Measurements from ENCODE around the gene EFCAB5.
A peak's percentile ranks its signal among the peaks of the same experiment; 100 is the strongest.
"Not testable (repeated sequence)": the region's sequence is repeated elsewhere in the genome, so short reads cannot be mapped to it uniquely, and the experiment has no call there.

EFCAB5 gene

GRCh38 chr17:30147860-30148259 is 206.4 kb downstream of the EFCAB5 start:
- H2BK120ac ChIP-seq (ENCODE audit: low read depth, low read length); H3K18ac ChIP-seq (ENCODE audit: low read length); H3K23ac ChIP-seq (ENCODE audit: low read length); H2BK5ac ChIP-seq (ENCODE audit: low read length); H2AK5ac ChIP-seq (ENCODE audit: low read length); H3K4me1 ChIP-seq (ENCODE audit: control insufficient read depth, low read depth, low read length); H3K56ac ChIP-seq (ENCODE audit: low read length); H3K27ac ChIP-seq (ENCODE audit: low read depth, low read length); DNase-seq; H3K36me3 ChIP-seq (ENCODE audit: control insufficient read depth, insufficient read depth, low read length); H3K79me1 ChIP-seq (ENCODE audit: low read length); H3K4ac ChIP-seq (ENCODE audit: low read depth, low read length); H4K5ac ChIP-seq (ENCODE audit: low read length); H2BK15ac ChIP-seq (replicated peaks; ENCODE audit: low read depth); H3K4me2 ChIP-seq (ENCODE audit: low read length); H3K9ac ChIP-seq (ENCODE audit: low read length); H3K27me3 ChIP-seq (ENCODE audit: insufficient read depth, low read length, poor library complexity); H3K79me2 ChIP-seq (ENCODE audit: control insufficient read depth, insufficient read depth, low read length); H4K8ac ChIP-seq (ENCODE audit: low read depth, low read length); H3K4me3 ChIP-seq (ENCODE audit: low read length): not testable (repeated sequence)
- WGBS (ENCODE audit: extremely low coverage, insufficient coverage, low lambda C conversion rate) = no CpG with 5 or more reads among the region's 6 CpGs

GRCh38 chr17:30148376-30148775 is 206.9 kb downstream of the EFCAB5 start:
- Histone ChIP-seq H3K79me1 (ENCODE audit: low read length) (peaks cover 4% of the 10 kb centered on the region), H3K4me2 (ENCODE audit: low read length) (no peak overlapping the region), H3K4me1 (ENCODE audit: control insufficient read depth, low read depth, low read length) (no peaks in the 10 kb centered on the region), H3K79me2 (ENCODE audit: control insufficient read depth, insufficient read depth, low read length) (peaks cover 4% of the 10 kb centered on the region), H3K56ac (ENCODE audit: low read length) (no peak overlapping the region), H2AK5ac (ENCODE audit: low read length) (no peak overlapping the region), H4K5ac (ENCODE audit: low read length) (no peak overlapping the region), H2BK5ac (ENCODE audit: low read length) (no peak overlapping the region), H3K4me3 (ENCODE audit: low read length) (no peak overlapping the region), H3K4ac (ENCODE audit: low read depth, low read length) (no peak overlapping the region), H3K18ac (ENCODE audit: low read length) (no peak overlapping the region), H3K36me3 (ENCODE audit: control insufficient read depth, insufficient read depth, low read length) (no peaks in the 10 kb centered on the region), H3K9ac (ENCODE audit: low read length) (no peak overlapping the region), H3K27me3 (ENCODE audit: insufficient read depth, low read length, poor library complexity) (no peaks in the 10 kb centered on the region), H2BK120ac (ENCODE audit: low read depth, low read length) (no peak overlapping the region), H4K8ac (ENCODE audit: low read depth, low read length) (no peak overlapping the region), H3K23ac (ENCODE audit: low read length) (no peak overlapping the region), H2BK15ac (replicated peaks; ENCODE audit: low read depth) (no peak overlapping the region), H3K27ac (ENCODE audit: low read depth, low read length) (no peak overlapping the region)
- no CpG with 5 or more reads among the region's 1 CpG for WGBS (ENCODE audit: extremely low coverage, insufficient coverage, low lambda C conversion rate)
- peak; percentile 7 for DNase-seq

- Histone ChIP-seq H3K4me2 (ENCODE audit: low read length) (no peak overlapping the region), H2BK120ac (ENCODE audit: low read depth, low read length) (no peak overlapping the region), H3K4me1 (ENCODE audit: control insufficient read depth, low read depth, low read length) (no peaks in the 10 kb centered on the region), H3K23ac (ENCODE audit: low read length) (no peak overlapping the region), H4K5ac (ENCODE audit: low read length) (no peak overlapping the region), H3K79me2 (ENCODE audit: control insufficient read depth, insufficient read depth, low read length) (peaks cover 2% of the 10 kb centered on the region), H4K8ac (ENCODE audit: low read depth, low read length) (no peak overlapping the region), H3K4ac (ENCODE audit: low read depth, low read length) (no peak overlapping the region), H3K36me3 (ENCODE audit: control insufficient read depth, insufficient read depth, low read length) (no peaks in the 10 kb centered on the region), H3K79me1 (ENCODE audit: low read length) (peaks cover 2% of the 10 kb centered on the region), H2AK5ac (ENCODE audit: low read length) (no peak overlapping the region), H2BK5ac (ENCODE audit: low read length) (no peak overlapping the region), H3K18ac (ENCODE audit: low read length) (no peak overlapping the region), H2BK15ac (replicated peaks; ENCODE audit: low read depth) (no peak overlapping the region), H3K4me3 (ENCODE audit: low read length) (no peak overlapping the region), H3K9ac (ENCODE audit: low read length) (no peak overlapping the region), H3K56ac (ENCODE audit: low read length) (no peak overlapping the region), H3K27ac (ENCODE audit: low read depth, low read length) (no peak overlapping the region), H3K27me3 (ENCODE audit: insufficient read depth, low read length, poor library complexity) (no peaks in the 10 kb centered on the region)
- DNase-seq = no peak
- WGBS (ENCODE audit: extremely low coverage, insufficient coverage, low lambda C conversion rate) = no CpG with 5 or more reads among the region's 4 CpGs
These were observed 210.0 kb downstream of the EFCAB5 start for GRCh38 chr17:30151471-30151870.

- no peak overlapping the region for H2BK15ac ChIP-seq (replicated peaks; ENCODE audit: low read depth)
- no peak overlapping the region for H4K8ac ChIP-seq (ENCODE audit: low read depth, low read length)
- no peak overlapping the region for H3K4ac ChIP-seq (ENCODE audit: low read depth, low read length)
- no peaks in the 10 kb centered on the region for H3K36me3 ChIP-seq (ENCODE audit: control insufficient read depth, insufficient read depth, low read length)
- H3K27ac ChIP-seq (ENCODE audit: low read depth, low read length) = no peak overlapping the region
- H2BK5ac ChIP-seq (ENCODE audit: low read length) = no peak overlapping the region
- H4K5ac ChIP-seq (ENCODE audit: low read length) = no peak overlapping the region
- H3K4me3 ChIP-seq (ENCODE audit: low read length) = no peak overlapping the region
- H3K18ac ChIP-seq (ENCODE audit: low read length) = no peak overlapping the region
- H3K56ac ChIP-seq (ENCODE audit: low read length) = no peak overlapping the region
- H3K79me2 ChIP-seq (ENCODE audit: control insufficient read depth, insufficient read depth, low read length) = peaks cover 1% of the 10 kb centered on the region
- H3K4me2 ChIP-seq (ENCODE audit: low read length) = no peak overlapping the region
- H3K79me1 ChIP-seq (ENCODE audit: low read length) = peaks cover under 1% of the 10 kb centered on the region
- no peak overlapping the region for H2BK120ac ChIP-seq (ENCODE audit: low read depth, low read length)
- H3K9ac ChIP-seq (ENCODE audit: low read length) = no peak overlapping the region
- H3K23ac ChIP-seq (ENCODE audit: low read length) = no peak overlapping the region
- DNase-seq = no peak
- H3K4me1 ChIP-seq (ENCODE audit: control insufficient read depth, low read depth, low read length) = no peaks in the 10 kb centered on the region
- no peak overlapping the region for H2AK5ac ChIP-seq (ENCODE audit: low read length)
- H3K27me3 ChIP-seq (ENCODE audit: insufficient read depth, low read length, poor library complexity) = no peaks in the 10 kb centered on the region
These were observed 212.0 kb downstream of the EFCAB5 start for GRCh38 chr17:30153463-30153862.

GRCh38 chr17:30155389-30155788 is 214.0 kb downstream of the EFCAB5 start:
- Histone ChIP-seq H4K5ac (ENCODE audit: low read length) (no peak overlapping the region), H3K4me2 (ENCODE audit: low read length) (no peak overlapping the region), H2BK5ac (ENCODE audit: low read length) (no peak overlapping the region), H4K8ac (ENCODE audit: low read depth, low read length) (no peak overlapping the region), H3K18ac (ENCODE audit: low read length) (no peak overlapping the region), H3K4me1 (ENCODE audit: control insufficient read depth, low read depth, low read length) (no peaks in the 10 kb centered on the region), H3K79me2 (ENCODE audit: control insufficient read depth, insufficient read depth, low read length) (peaks cover 2% of the 10 kb centered on the region), H2BK120ac (ENCODE audit: low read depth, low read length) (no peak overlapping the region), H3K4ac (ENCODE audit: low read depth, low read length) (no peak overlapping the region), H2AK5ac (ENCODE audit: low read length) (no peak overlapping the region), H2BK15ac (replicated peaks; ENCODE audit: low read depth) (no peak overlapping the region), H3K27ac (ENCODE audit: low read depth, low read length) (no peak overlapping the region), H3K23ac (ENCODE audit: low read length) (no peak overlapping the region), H3K4me3 (ENCODE audit: low read length) (no peak overlapping the region), H3K9ac (ENCODE audit: low read length) (no peak overlapping the region), H3K56ac (ENCODE audit: low read length) (no peak overlapping the region), H3K79me1 (ENCODE audit: low read length) (no peaks in the 10 kb centered on the region), H3K27me3 (ENCODE audit: insufficient read depth, low read length, poor library complexity) (no peaks in the 10 kb centered on the region), H3K36me3 (ENCODE audit: control insufficient read depth, insufficient read depth, low read length) (no peaks in the 10 kb centered on the region)
- DNase-seq = no peak
- WGBS (ENCODE audit: extremely low coverage, insufficient coverage, low lambda C conversion rate) = no CpG with 5 or more reads among the region's 2 CpGs

Data from mesendoderm (in vitro differentiated cells).